SK-N-SH (cell line): ENCODE data around the gene IRF3. TPM values are rescaled to one million over a fixed set of nuclear protein-coding genes. Genes with fewer than 3 reads are reported as not detected.

Experiments used
- CTCF ChIA-PET: fragments of 300-600, 350-600 bp; formaldehyde crosslinking; extraction: SDS; loops from one replicate; lab custom pipeline; 2021; lab: Yijun Ruan, JAX
- POLR2A ChIA-PET: fragments of 350-600 bp; sonication (Branson Sonifier 250); formaldehyde crosslinking; extraction: SDS; loops from one replicate; lab custom pipeline; 2020; ENCODE audit warnings: antibody characterized with exemption, inconsistent platforms; lab: Yijun Ruan, JAX
- DNase-seq: peaks from one replicate; pipeline ENCODE4 v3.0.0; 2012
- H2AFZ ChIP-seq: fragments of 200-600 bp; sonication (generic); 2 replicates; pipeline ENCODE4 v1.8.1; 2016; ENCODE audit warnings: antibody characterized with exemption, mild to moderate bottlenecking, low read depth
- H3F3A ChIP-seq: fragments of 200-600 bp; sonication (generic); replicated peaks from 2 replicates; pipeline ENCODE3; 2016; ENCODE audit warnings: antibody characterized with exemption, mild to moderate bottlenecking; ENCODE audit not compliant: insufficient read depth
- H3K27ac ChIP-seq, 2 experiments: fragments of 200-500 bp in 1 of 2; fragments of 200-600 bp in 1 of 2; sonication (Bioruptor generic) in 1 of 2; sonication (generic), shearing (Covaris generic) in 1 of 2; 2 replicates each; pipeline versions ENCODE4 v1.5.1 to v1.6.1; 2014 to 2016; ENCODE audit warnings: low read depth in 2 of 2, inconsistent platforms in 1 of 2, low read length in 1 of 2, mild to moderate bottlenecking in 1 of 2, mixed read lengths in 1 of 2
- H3K27me3 ChIP-seq: fragments of 200-600 bp; sonication (generic), shearing (Covaris generic); 2 replicates; pipeline ENCODE4 v1.6.1; 2016; ENCODE audit warnings: mixed run types; ENCODE audit not compliant: insufficient read depth
- H3K36me3 ChIP-seq, 2 experiments: fragments of 200-500 bp in 1 of 2; fragments of 200-600 bp in 1 of 2; sonication (Bioruptor generic) in 1 of 2; sonication (generic) in 1 of 2; replicated peaks in 1 of 2; 2 replicates each; pipeline versions ENCODE3 to v1.5.1; 2014 to 2016; ENCODE audit warnings: low read length in 1 of 2, mild to moderate bottlenecking in 1 of 2; ENCODE audit not compliant: insufficient read depth in 2 of 2, control insufficient read depth in 1 of 2
- H3K4me1 ChIP-seq, 2 experiments: fragments of 200-500 bp in 1 of 2; fragments of 200-600 bp in 1 of 2; sonication (Bioruptor generic) in 1 of 2; sonication (generic), shearing (Covaris generic) in 1 of 2; 2 replicates each; pipeline versions ENCODE4 v1.5.1 to v1.6.1; 2014 to 2016; ENCODE audit warnings: low read depth in 1 of 2, low read length in 1 of 2, mixed run types in 1 of 2; ENCODE audit not compliant: insufficient read depth in 2 of 2, control insufficient read depth in 1 of 2
- H3K4me2 ChIP-seq: fragments of 200-600 bp; sonication (generic), shearing (Covaris generic); 2 replicates; pipeline ENCODE4 v1.6.1; 2017; ENCODE audit warnings: mixed run types
- H3K4me3 ChIP-seq, 2 experiments: fragments of 200-500 bp in 1 of 2; fragments of 200-600 bp in 1 of 2; sonication (Bioruptor generic) in 1 of 2; sonication (generic), shearing (Covaris generic) in 1 of 2; 2 replicates each; pipeline versions ENCODE4 v1.5.1 to v1.8.1; 2014 to 2016; ENCODE audit warnings: low read depth in 2 of 2, inconsistent platforms in 1 of 2, low read length in 1 of 2, mild to moderate bottlenecking in 1 of 2, mixed read lengths in 1 of 2, moderate library complexity in 1 of 2
- H3K79me2 ChIP-seq: fragments of 200-600 bp; sonication (generic); 2 replicates; pipeline ENCODE4 v1.8.1; 2017; ENCODE audit warnings: mild to moderate bottlenecking; ENCODE audit not compliant: insufficient read depth
- H3K9ac ChIP-seq: fragments of 200-600 bp; sonication (generic); 2 replicates; pipeline ENCODE4 v1.6.1; 2017; ENCODE audit warnings: mixed run types
- H3K9me2 ChIP-seq: fragments of 200-600 bp; sonication (generic); 2 replicates; pipeline ENCODE4 v1.6.1; 2017; ENCODE audit warnings: mixed run types
- H3K9me3 ChIP-seq: fragments of 200-600 bp; sonication (generic); 2 replicates; pipeline ENCODE4 v1.6.1; 2017; ENCODE audit warnings: mixed run types, mild to moderate bottlenecking, moderate library complexity
- H4K20me1 ChIP-seq: fragments of 200-600 bp; sonication (generic); 2 replicates; pipeline ENCODE4 v1.6.1; 2017; ENCODE audit warnings: mild to moderate bottlenecking, mixed run types; ENCODE audit not compliant: insufficient read depth
- ELF1 ChIP-seq: IDR thresholded peaks from 2 replicates; pipeline ENCODE4 v1.4.0; 2012
- EZH2phosphoT487 ChIP-seq: fragments of 200-600 bp; sonication (generic); IDR thresholded peaks from 2 replicates; pipeline ENCODE4 v1.6.1; 2017; ENCODE audit warnings: low read depth, mixed run types, mild to moderate bottlenecking, antibody characterized with exemption, moderate library complexity, borderline replicate concordance
- GABPA ChIP-seq: IDR thresholded peaks from 2 replicates; pipeline ENCODE4 v1.4.0; 2012; ENCODE audit warnings: low read depth, mild to moderate bottlenecking
- GATA2 ChIP-seq: sonication (generic); formaldehyde crosslinking; IDR thresholded peaks from 2 replicates; pipeline ENCODE4 v1.5.0; 2020; ENCODE audit warnings: mild to moderate bottlenecking, missing genetic modification reagents
- JUND ChIP-seq: IDR thresholded peaks from 2 replicates; pipeline ENCODE4 v1.4.0; 2012
- MEF2A ChIP-seq: IDR thresholded peaks from 2 replicates; pipeline ENCODE4 v1.4.0; 2012; ENCODE audit warnings: low read depth, borderline replicate concordance
- NFIC ChIP-seq: IDR thresholded peaks from 2 replicates; pipeline ENCODE4 v1.4.0; 2012; ENCODE audit warnings: borderline replicate concordance
- NRF1 ChIP-seq: IDR thresholded peaks from 2 replicates; pipeline ENCODE4 v1.6.1; 2012; ENCODE audit warnings: low read depth, mild to moderate bottlenecking, low read length
- RAD21 ChIP-seq: IDR thresholded peaks from 2 replicates; pipeline ENCODE4 v1.6.1; 2012; ENCODE audit warnings: mild to moderate bottlenecking, low read length
- RCOR1 ChIP-seq: fragments of 150-350 bp; IDR thresholded peaks from 2 replicates; pipeline ENCODE4 v1.6.1; 2017; ENCODE audit warnings: antibody characterized with exemption, low read length
- SIN3A ChIP-seq: IDR thresholded peaks from 2 replicates; pipeline ENCODE4 v1.6.1; 2012; ENCODE audit warnings: low read depth, mild to moderate bottlenecking, low read length, moderate library complexity, borderline replicate concordance
- SMC3 ChIP-seq: IDR thresholded peaks from 2 replicates; pipeline ENCODE4 v1.6.1; 2012; ENCODE audit warnings: low read depth, low read length, improper control_type of control experiment
- TAF1 ChIP-seq: IDR thresholded peaks from 2 replicates; pipeline ENCODE4 v1.6.1; 2012; ENCODE audit warnings: low read depth, mild to moderate bottlenecking, low read length, moderate library complexity, borderline replicate concordance
- WGBS: methylation state at CpG from one replicate; pipeline ENCODE4 v1.1.6; 2017; ENCODE audit warnings: low lambda C conversion rate; 5-methylcytosine and 5-hydroxymethylcytosine counted together
- polyA plus RNA-seq, 3 experiments: library from polyadenylated mRNA; depleted of rRNA; stranded (reverse); fragments of >200 nt; gene quantifications; 2 replicates each; pipeline ENCODE4 v1.2.3, GENCODE V29; 2012
- TF ChIP-seq, protein P1 (sequence below): fragments of 200-600 bp; sonication (generic); IDR thresholded peaks from 2 replicates; pipeline ENCODE4 v1.6.1; 2017; ENCODE audit warnings: antibody characterized with exemption, mild to moderate bottlenecking, moderate library complexity

Gene IRF3
- polyA plus RNA-seq, 1 of the 3 experiments (the other 2 are of a cell fraction): 112 TPM

DNA sequence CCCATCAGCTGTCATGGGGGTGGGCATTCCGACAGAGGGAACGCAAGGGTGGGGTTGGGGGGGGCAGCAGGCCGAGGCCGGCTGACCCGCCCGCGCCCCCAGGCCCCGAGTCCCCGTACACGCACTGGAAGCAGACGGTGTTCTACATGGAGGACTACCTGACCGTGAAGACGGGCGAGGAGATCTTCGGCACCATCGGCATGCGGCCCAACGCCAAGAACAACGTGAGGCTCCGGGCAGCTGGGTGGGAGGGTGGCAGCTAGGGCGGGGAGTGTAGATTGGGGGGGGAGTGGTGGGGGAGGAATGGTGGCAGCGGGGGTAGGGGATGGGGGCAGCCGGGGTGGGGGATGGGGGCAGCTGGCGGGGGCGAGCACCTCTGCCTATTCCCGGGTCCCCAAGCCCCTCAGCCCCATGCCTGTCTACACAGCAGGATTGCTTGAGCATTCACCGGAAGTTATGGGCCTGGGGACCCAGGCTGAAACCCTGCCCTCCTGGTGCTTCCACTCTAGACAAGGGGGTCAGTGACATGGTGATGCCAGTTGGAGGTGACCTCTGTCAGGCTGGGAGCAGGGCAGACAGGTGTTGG is 20.9 kb upstream of the IRF3 start:
- H3K4me2 ChIP-seq: no peak overlapping the region
- CTCF ChIA-PET: interaction anchor here (1.0 to 8.0 kb wide), 3 partner anchors 9 to 184 kb away, joined by 3 to 75 read pairs (median 3); partner anchors contain the start of gene PRMT1
- TF ChIP-seq NRF1: no peak
- TF ChIP-seq SMC3: no peak
- TF ChIP-seq SIN3A: no peak
- no peak for TF ChIP-seq RCOR1
- no peak for TF ChIP-seq RAD21
- no peak for TF ChIP-seq GATA2 (CRISPR knock-in tag)
- TF ChIP-seq MEF2A: no peak
- TF ChIP-seq TAF1: no peak
- TF ChIP-seq, protein P1, sequence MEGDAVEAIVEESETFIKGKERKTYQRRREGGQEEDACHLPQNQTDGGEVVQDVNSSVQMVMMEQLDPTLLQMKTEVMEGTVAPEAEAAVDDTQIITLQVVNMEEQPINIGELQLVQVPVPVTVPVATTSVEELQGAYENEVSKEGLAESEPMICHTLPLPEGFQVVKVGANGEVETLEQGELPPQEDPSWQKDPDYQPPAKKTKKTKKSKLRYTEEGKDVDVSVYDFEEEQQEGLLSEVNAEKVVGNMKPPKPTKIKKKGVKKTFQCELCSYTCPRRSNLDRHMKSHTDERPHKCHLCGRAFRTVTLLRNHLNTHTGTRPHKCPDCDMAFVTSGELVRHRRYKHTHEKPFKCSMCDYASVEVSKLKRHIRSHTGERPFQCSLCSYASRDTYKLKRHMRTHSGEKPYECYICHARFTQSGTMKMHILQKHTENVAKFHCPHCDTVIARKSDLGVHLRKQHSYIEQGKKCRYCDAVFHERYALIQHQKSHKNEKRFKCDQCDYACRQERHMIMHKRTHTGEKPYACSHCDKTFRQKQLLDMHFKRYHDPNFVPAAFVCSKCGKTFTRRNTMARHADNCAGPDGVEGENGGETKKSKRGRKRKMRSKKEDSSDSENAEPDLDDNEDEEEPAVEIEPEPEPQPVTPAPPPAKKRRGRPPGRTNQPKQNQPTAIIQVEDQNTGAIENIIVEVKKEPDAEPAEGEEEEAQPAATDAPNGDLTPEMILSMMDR: no peak
- no peak for TF ChIP-seq EZH2phosphoT487
- no peak for TF ChIP-seq JUND
- TF ChIP-seq GABPA: no peak
- TF ChIP-seq ELF1: no peak
- TF ChIP-seq, all 33 proteins: peak for 0
- WGBS: 98% methylated on average over 26 of the region's 27 CpGs
- Histone ChIP-seq H3K36me3 (peaks cover 29 to 54% of the 10 kb centered on the region in 2 experiments), H2AFZ (no peak overlapping the region), H3K27me3 (no peaks in the 10 kb centered on the region), H3K27ac (no peak overlapping the region), H3K9me2 (no peaks in the 10 kb centered on the region), H3K4me3 (no peak overlapping the region), H3K4me1 (peaks cover 6 to 18% of the 10 kb centered on the region in 2 experiments; a peak in 2 of 4 replicates), H3K9me3 (no peaks in the 10 kb centered on the region), H3K9ac (no peak overlapping the region), H3K79me2 (peaks cover 22% of the 10 kb centered on the region), H4K20me1 (peaks cover 22% of the 10 kb centered on the region), H3F3A (peaks cover 15% of the 10 kb centered on the region)
- no peak for DNase-seq
- POLR2A ChIA-PET: interaction anchor here (1.1 kb wide), 1 partner anchor 10 kb away, joined by 3 read pairs; the partner anchor contains the start of gene PRMT1

DNA sequence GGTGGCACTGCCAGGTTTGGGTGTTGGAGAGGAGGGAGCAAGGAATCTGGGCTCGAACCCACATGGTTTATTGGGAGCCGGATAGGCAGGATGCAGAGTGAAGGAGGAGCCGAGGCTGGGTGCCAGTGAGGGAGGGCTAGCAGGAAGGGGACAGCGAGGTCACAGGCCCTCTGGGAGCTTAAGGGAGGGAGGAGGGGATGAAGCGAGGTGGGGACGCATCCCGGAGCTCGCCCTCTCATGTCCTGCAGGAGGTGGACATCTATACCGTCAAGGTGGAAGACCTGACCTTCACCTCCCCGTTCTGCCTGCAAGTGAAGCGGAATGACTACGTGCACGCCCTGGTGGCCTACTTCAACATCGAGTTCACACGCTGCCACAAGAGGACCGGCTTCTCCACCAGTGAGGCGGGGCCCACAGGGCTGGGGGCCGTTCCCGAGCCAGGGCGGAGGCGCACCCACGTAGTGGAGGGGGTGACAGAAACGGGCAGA is 20.2 kb upstream of the IRF3 start:
- Histone ChIP-seq H3K9ac (no peak overlapping the region), H3K9me3 (no peaks in the 10 kb centered on the region), H3K4me3 (no peak overlapping the region), H3K27me3 (no peaks in the 10 kb centered on the region), H3F3A (peaks cover 15% of the 10 kb centered on the region), H4K20me1 (peaks cover 28% of the 10 kb centered on the region), H2AFZ (no peak overlapping the region), H3K4me1 (peaks cover 6 to 18% of the 10 kb centered on the region in 2 experiments; a peak in 2 of 4 replicates), H3K36me3 (peaks cover 34 to 57% of the 10 kb centered on the region in 2 experiments), H3K9me2 (no peaks in the 10 kb centered on the region), H3K4me2 (no peak overlapping the region), H3K27ac (no peak overlapping the region), H3K79me2 (peaks cover 24% of the 10 kb centered on the region)
- DNase-seq: no peak
- WGBS: 88% methylated on average over 20 of the region's 23 CpGs
- TF ChIP-seq SMC3: no peak
- TF ChIP-seq NRF1: no peak
- TF ChIP-seq GATA2 (CRISPR knock-in tag): no peak
- no peak for TF ChIP-seq NFIC
- no peak for TF ChIP-seq EZH2phosphoT487
- ChIA-PET POLR2A (interaction anchor here (1.1 kb wide), 1 partner anchor 9 kb away, joined by 3 read pairs; the partner anchor contains the start of gene PRMT1), CTCF (interaction anchor here (1.7 to 8.0 kb wide), 3 partner anchors 8 to 183 kb away, joined by 3 to 75 read pairs (median 7); partner anchors contain the start of gene PRMT1)
